K562 (cell line): ENCODE measurements around the gene GNAI3. TPM values are rescaled to one million over a fixed set of nuclear protein-coding genes. Genes with fewer than 3 reads are reported as not detected.
A peak's percentile ranks its signal among the peaks of the same experiment; 100 is the strongest.

Source experiments
- BRF2 ChIP-seq: IDR thresholded peaks from 3 replicates; pipeline ENCODE4 v1.6.1; 2011; ENCODE audit warnings: borderline replicate concordance, mild to moderate bottlenecking; ENCODE audit not compliant: insufficient read length, insufficient read depth
- CBFA2T2 ChIP-seq: fragments of 450-650 bp; conservative IDR thresholded peaks from 2 replicates; pipeline ENCODE4 v1.6.1; 2017; ENCODE audit warnings: mild to moderate bottlenecking
- CSDE1 ChIP-seq, 2 experiments: fragments of 450-650 bp; IDR thresholded peaks; 2 replicates each; pipeline ENCODE4 v1.6.1; 2016; ENCODE audit warnings: mild to moderate bottlenecking in 1 of 2
- DEAF1 ChIP-seq: fragments of 450-650 bp; formaldehyde crosslinking; IDR thresholded peaks from 2 replicates; pipeline ENCODE4 v1.4.0; 2020; ENCODE audit warnings: mild to moderate bottlenecking, moderate library complexity
- GTF2E2 ChIP-seq: fragments of 200-800 bp; sonication (Bioruptor generic); IDR thresholded peaks from 2 replicates; pipeline ENCODE4 v1.6.1; 2016; ENCODE audit warnings: missing genetic modification characterization, missing compliant biosample characterization
- HDAC2 ChIP-seq: fragments of 450-650 bp; IDR thresholded peaks from 2 replicates; pipeline ENCODE4 v1.6.1; 2016; ENCODE audit warnings: mild to moderate bottlenecking
- IRF2 ChIP-seq: sonication (generic); formaldehyde crosslinking; IDR thresholded peaks from 2 replicates; pipeline ENCODE4 v1.8.1; 2022; ENCODE audit warnings: mild to moderate bottlenecking, missing genetic modification reagents
- L3MBTL2 ChIP-seq: fragments of 450-650 bp; IDR thresholded peaks from 2 replicates; pipeline ENCODE4 v1.6.1; 2016; ENCODE audit warnings: mild to moderate bottlenecking, moderate library complexity
- LCOR ChIP-seq: sonication (generic); formaldehyde crosslinking; IDR thresholded peaks from 2 replicates; pipeline ENCODE4 v1.8.0; 2022; ENCODE audit warnings: mild to moderate bottlenecking, missing genetic modification reagents
- MTF1 ChIP-seq: fragments of 250-450 bp; sonication (Bioruptor Pico); IDR thresholded peaks from 2 replicates; pipeline ENCODE4 v1.9.0; 2021; ENCODE audit warnings: moderate library complexity, mild to moderate bottlenecking, inconsistent platforms, borderline replicate concordance
- MYC ChIP-seq, 2 experiments: fragments of 250-450 bp in 1 of 2; sonication (Bioruptor Pico) in 1 of 2; IDR thresholded peaks; 2 replicates each; pipeline versions ENCODE4 v1.5.1 to v1.6.1; 2012 to 2021; ENCODE audit warnings: low read depth in 2 of 2, borderline replicate concordance in 1 of 2, improper control_type of control experiment in 1 of 2, low read length in 1 of 2, mild to moderate bottlenecking in 1 of 2, moderate library complexity in 1 of 2
- NBN ChIP-seq: fragments of 450-650 bp; IDR thresholded peaks from 2 replicates; pipeline ENCODE4 v1.6.1; 2016; ENCODE audit warnings: low read depth, mild to moderate bottlenecking
- NCOA1 ChIP-seq: fragments of 450-650 bp; IDR thresholded peaks from 2 replicates; pipeline ENCODE4 v1.6.1; 2016; ENCODE audit warnings: low read depth
- VEZF1 ChIP-seq: fragments of 200-800 bp; sonication (Bioruptor generic); IDR thresholded peaks from 2 replicates; pipeline ENCODE4 v1.6.1; 2017; ENCODE audit warnings: missing genetic modification characterization, missing compliant biosample characterization
- ZBTB26 ChIP-seq: fragments of 450-650 bp; formaldehyde crosslinking; IDR thresholded peaks from 2 replicates; pipeline ENCODE4 v1.4.0; 2022; ENCODE audit warnings: missing genetic modification characterization
- ZC3H8 ChIP-seq: fragments of 450-650 bp; IDR thresholded peaks from 2 replicates; pipeline ENCODE4 v1.6.1; 2017
- ZFX ChIP-seq: sonication (generic); formaldehyde crosslinking; IDR thresholded peaks from 2 replicates; pipeline ENCODE4 v1.8.0; 2022; ENCODE audit warnings: mild to moderate bottlenecking, missing genetic modification reagents, moderate library complexity
- ZNF143 ChIP-seq: sonication (generic); formaldehyde crosslinking; IDR thresholded peaks from 2 replicates; pipeline ENCODE4 v1.9.0; 2022; ENCODE audit warnings: mild to moderate bottlenecking, missing genetic modification reagents
- ZNF384 ChIP-seq: IDR thresholded peaks from 2 replicates; pipeline ENCODE4 v1.6.1; 2012; ENCODE audit warnings: low read depth, low read length, improper control_type of control experiment
- ZNF512 ChIP-seq: IDR thresholded peaks from 2 replicates; pipeline ENCODE4 v1.6.1; 2016; ENCODE audit warnings: missing genetic modification characterization, missing compliant biosample characterization
- ZNF589 ChIP-seq: fragments of 200-800 bp; sonication (Bioruptor generic); IDR thresholded peaks from 2 replicates; pipeline ENCODE4 v1.6.1; 2016; ENCODE audit warnings: low read depth, missing genetic modification characterization, missing compliant biosample characterization
- polyA plus RNA-seq, 8 experiments: library from polyadenylated mRNA; depleted of rRNA in 4 of 8; stranded (reverse) in 5 of 8; unstranded in 3 of 8; fragments of >200 nt; fragmentation: Nextera tagmentation in 2 of 8; fragmentation: Illumina TruSeq in 1 of 8; extraction: Ambion mirVana in 2 of 8; extraction: Trizol in 1 of 8; gene quantifications; 2 replicates each; pipeline versions ENCODE4 v1.2.1 to v1.2.3, GENCODE V29; 2011 to 2014; ENCODE audit warnings: inconsistent platforms in 1 of 8, missing spikeins in 1 of 8
- total RNA-seq, 7 experiments: library from RNA; depleted of rRNA in 6 of 7; stranded (reverse); fragments of >200 nt in 6 of 7; fragmentation: Illumina TruSeq in 2 of 7; extraction: Trizol in 2 of 7; gene quantifications; 2 replicates each; pipeline versions ENCODE4 v1.2.1 to v1.2.3, GENCODE V29; 2011 to 2021; ENCODE audit warnings: low replicate concordance in 1 of 7

GNAI3 gene
- total and polyA plus RNA-seq, 9 of the 15 experiments (the other 6 are each of a cell fraction or from before 2014, with no cell fraction given), result 6.3 to 13.2 (median 8.9) TPM

- TF ChIP-seq ZNF512 (tag) (no peak), MYC (IDR thresholded peaks at IDR 0.05; ENCODE audit: low read depth, low read length) (0 out of 2 replicates have a peak, but pooled peaks have one; percentile 10), MYC (CRISPR knock-in tag; IDR thresholded peaks at IDR 0.05; ENCODE audit: borderline replicate concordance, low read depth) (0 out of 2 replicates have a peak, but pooled peaks have one; percentile 52), ZNF589 (CRISPR knock-in tag) (no peak), ZBTB26 (CRISPR knock-in tag) (no peak), NBN (no peak), CBFA2T2 (no peak), LCOR (CRISPR knock-in tag) (0 out of 2 replicates have a peak, but pooled peaks have one; percentile 46), ZFX (no peak), GTF2E2 (tag) (no peak), HDAC2 (peak; percentile 42; the same call in 1 of the 2 replicates), CSDE1 (IDR thresholded peaks at IDR 0.05) (0 out of 4 replicates have a peak, but pooled peaks of 1 of the 2 experiments have one; percentile 33), ZNF384 (peak; percentile 29; the same call in 1 of the 2 replicates), DEAF1 (CRISPR knock-in tag) (peak; percentile 88), MTF1 (CRISPR knock-in tag) (no peak), IRF2 (no peak), ZC3H8 (no peak), VEZF1 (peak; percentile 61), ZNF143 (CRISPR knock-in tag) (no peak), BRF2 (no peak), L3MBTL2 (peak; percentile 55; the same call in 1 of the 2 replicates), NCOA1 (no peak)
Observed at GRCh38 chr1:109532365-109533136, 15.9 kb upstream of the GNAI3 start (continued).
